Upper lobe of left lung (tissue), 6 donors: ENCODE measurements around the gene OLFM3. TPM values are rescaled to one million over a fixed set of nuclear protein-coding genes. Genes with fewer than 3 reads are reported as not detected.
A peak's percentile ranks its signal among the peaks of the same experiment; 100 is the strongest.

Experiments
- ATAC-seq, 2 donors: fragments of 200-7000 bp; cut with Tn5 transposase; one replicate each; pipeline ENCODE4 v1.9.1; 2022; ENCODE audit warnings: mild to moderate bottlenecking in 2 of 2, moderate library complexity in 2 of 2; ENCODE audit not compliant: low FRiP score in 2 of 2
- DNase-seq, 2 donors: peaks; one replicate each; pipeline ENCODE4 v3.0.0-alpha.2; 2019 to 2020
- H3K27ac ChIP-seq, 4 donors: fragments of 200-600 bp; sonication (generic); one replicate each; pipeline ENCODE4 v1.5.1; 2016 to 2019
- H3K27me3 ChIP-seq, 4 donors: fragments of 200-600 bp; sonication (generic); one replicate each; pipeline ENCODE4 v1.5.1; 2017 to 2019
- H3K36me3 ChIP-seq, 4 donors: fragments of 200-600 bp; sonication (generic); one replicate each; pipeline ENCODE4 v1.5.1; 2016 to 2019
- H3K4me1 ChIP-seq, 4 donors: fragments of 200-600 bp; sonication (generic); one replicate each; pipeline ENCODE4 v1.5.1; 2018 to 2019
- H3K4me3 ChIP-seq, 4 donors: fragments of 200-600 bp; sonication (generic); one replicate each; pipeline ENCODE4 v1.5.1; 2017 to 2019; ENCODE audit warnings: mild to moderate bottlenecking in 2 of 4, moderate library complexity in 1 of 4
- H3K9me3 ChIP-seq, 4 donors: fragments of 200-600 bp; sonication (generic); one replicate each; pipeline ENCODE4 v1.5.1; 2018 to 2019
- CTCF ChIP-seq, 6 experiments: fragments of 450-650 bp in 4 of 6; fragments of 200-600 bp in 2 of 6; sonication (generic) in 2 of 6; IDR thresholded peaks; one replicate each; pipeline ENCODE4 v1.5.1; 2016 to 2019; ENCODE audit warnings: antibody characterized with exemption in 6 of 6
- EP300 ChIP-seq, 4 donors: sonication (generic); formaldehyde crosslinking; IDR thresholded peaks; one replicate each; pipeline ENCODE4 v1.5.1; 2017; ENCODE audit warnings: antibody characterized with exemption in 4 of 4, control low read depth in 2 of 4
- POLR2A ChIP-seq, 4 donors: fragments of 450-650 bp; IDR thresholded peaks; one replicate each; pipeline ENCODE4 v1.5.1; 2016 to 2017; ENCODE audit warnings: antibody characterized with exemption in 4 of 4, mild to moderate bottlenecking in 2 of 4
- POLR2AphosphoS5 ChIP-seq, 2 donors: sonication (generic); formaldehyde crosslinking; IDR thresholded peaks; one replicate each; pipeline ENCODE4 v1.5.1; 2017; ENCODE audit warnings: antibody characterized with exemption in 2 of 2
- WGBS, 2 donors: methylation state at CpG; one replicate each; pipeline ENCODE4 v1.1.5; 2017 to 2018; 5-methylcytosine and 5-hydroxymethylcytosine counted together
- total RNA-seq, 6 donors: library from RNA; depleted of rRNA in 4 of 6; stranded (reverse); fragments of >200 nt in 4 of 6; gene quantifications; one replicate each; pipeline versions ENCODE4 v1.1.0 to v1.2.1, GENCODE V29; 2016 to 2021
- donor health status: DM: no; HTN: no; CAD: no; lungs with moderate emphysema.
- donor health status: DM: no; HTN: yes; CAD: no; lungs with severe emphysema.

The OLFM3 gene
- total RNA-seq, 6 donors from 2014 or later: not detected

GRCh38 chr1:101908980-101909379, 87.7 kb downstream of the OLFM3 start:
- ATAC-seq (no peak), DNase-seq (peak in 1 of 2 donors; percentile 18)
- H3K9me3 ChIP-seq: no peaks in the 10 kb centered on the region
- H3K4me1 ChIP-seq: no peaks in the 10 kb centered on the region
- no peaks in the 10 kb centered on the region for H3K36me3 ChIP-seq
- no peak overlapping the region for H3K27ac ChIP-seq
- TF ChIP-seq POLR2AphosphoS5 (IDR thresholded peaks at IDR 0.05): no peak
- TF ChIP-seq CTCF (IDR thresholded peaks at IDR 0.05): no peak
- TF ChIP-seq POLR2A (IDR thresholded peaks at IDR 0.05): no peak
- no peak for TF ChIP-seq EP300 (IDR thresholded peaks at IDR 0.05)
- H3K4me3 ChIP-seq: no peak overlapping the region
- no peaks in the 10 kb centered on the region for H3K27me3 ChIP-seq

GRCh38 chr1:101907264-101907663, 89.5 kb downstream of the OLFM3 start:
- no peaks in the 10 kb centered on the region for H3K36me3 ChIP-seq
- no peak for ATAC-seq
- no peaks in the 10 kb centered on the region for H3K9me3 ChIP-seq
- no peak for TF ChIP-seq EP300 (IDR thresholded peaks at IDR 0.05)
- TF ChIP-seq POLR2AphosphoS5 (IDR thresholded peaks at IDR 0.05): no peak
- no peak for TF ChIP-seq POLR2A (IDR thresholded peaks at IDR 0.05)
- no peak for TF ChIP-seq CTCF (IDR thresholded peaks at IDR 0.05)
- no peak for DNase-seq
- no peaks in the 10 kb centered on the region for H3K27me3 ChIP-seq
- 78 to 96% methylated on average over 2 of the region's 2 CpGs for WGBS, 2 donors
- H3K4me1 ChIP-seq: no peaks in the 10 kb centered on the region
- no peak overlapping the region for H3K27ac ChIP-seq
- H3K4me3 ChIP-seq: no peak overlapping the region

GRCh38 chr1:101905283-101905835, 91.4 kb downstream of the OLFM3 start:
- no peaks in the 10 kb centered on the region for H3K36me3 ChIP-seq
- H3K4me1 ChIP-seq: no peaks in the 10 kb centered on the region
- H3K27me3 ChIP-seq: no peaks in the 10 kb centered on the region
- 70 to 77% methylated on average over 2 of the region's 2 CpGs for WGBS, 2 donors
- no peak overlapping the region for H3K27ac ChIP-seq
- no peak overlapping the region for H3K4me3 ChIP-seq
- no peak for DNase-seq
- H3K9me3 ChIP-seq: no peaks in the 10 kb centered on the region
- ATAC-seq: no peak
- TF ChIP-seq EP300 (IDR thresholded peaks at IDR 0.05) (no peak), POLR2A (IDR thresholded peaks at IDR 0.05) (no peak), CTCF (IDR thresholded peaks at IDR 0.05) (no peak)

GRCh38 chr1:101902199-101902598, 94.5 kb downstream of the OLFM3 start:
- WGBS, 2 donors: 90 to 94% methylated on average over 1 of the region's 1 CpG
- Histone ChIP-seq H3K4me1 (no peaks in the 10 kb centered on the region), H3K27me3 (no peaks in the 10 kb centered on the region), H3K27ac (no peak overlapping the region), H3K9me3 (no peaks in the 10 kb centered on the region), H3K36me3 (no peaks in the 10 kb centered on the region), H3K4me3 (no peak overlapping the region)
- DNase-seq: no peak
- TF ChIP-seq EP300 (IDR thresholded peaks at IDR 0.05) (no peak), CTCF (IDR thresholded peaks at IDR 0.05) (no peak), POLR2A (IDR thresholded peaks at IDR 0.05) (no peak), POLR2AphosphoS5 (IDR thresholded peaks at IDR 0.05) (no peak)
- ATAC-seq: no peak

- no peak for DNase-seq
Observed at GRCh38 chr1:101898137-101898536, 98.6 kb downstream of the OLFM3 start.

More at GRCh38 chr1:101898137-101898536, 98.6 kb downstream of the OLFM3 start:
- H3K27ac ChIP-seq: no peak overlapping the region
- H3K36me3 ChIP-seq: no peaks in the 10 kb centered on the region
- WGBS, 2 donors: 73 to 86% methylated on average over 2 of the region's 2 CpGs
- H3K9me3 ChIP-seq: no peaks in the 10 kb centered on the region
- H3K4me1 ChIP-seq: no peaks in the 10 kb centered on the region
- ATAC-seq: no peak
- no peak overlapping the region for H3K4me3 ChIP-seq
- no peaks in the 10 kb centered on the region for H3K27me3 ChIP-seq
- no peak for TF ChIP-seq EP300 (IDR thresholded peaks at IDR 0.05)
- TF ChIP-seq CTCF (IDR thresholded peaks at IDR 0.05): no peak
- no peak for TF ChIP-seq POLR2AphosphoS5 (IDR thresholded peaks at IDR 0.05)
- no peak for TF ChIP-seq POLR2A (IDR thresholded peaks at IDR 0.05)
